HepG2 (cell line): Measurements from ENCODE around the gene PAPPA. TPM values are rescaled to one million over a fixed set of nuclear protein-coding genes. Genes with fewer than 3 reads are reported as not detected.

Experiments
- ATAC-seq: fragments of 200-7000 bp; cut with Tn5 transposase; 3 replicates; pipeline ENCODE4 v1.9.1; 2020; ENCODE audit warnings: mild to moderate bottlenecking, moderate library complexity
- BruUV-seq: library from RNA; stranded (reverse); fragments of 400-500 nt; replicated peaks from 2 replicates; lab custom pipeline; 2021; lab: Mats Ljungman, UMichigan
- CTCF ChIA-PET: fragments of 300-600 bp; formaldehyde crosslinking; extraction: SDS; loops from one replicate; lab custom pipeline; 2021; ENCODE audit warnings: low total read pairs, inconsistent platforms, low intra/inter-chr PET ratio; lab: Yijun Ruan, JAX
- POLR2A ChIA-PET: fragments of 350-600 bp; sonication (Branson Sonifier 250); formaldehyde crosslinking; loops from one replicate; lab custom pipeline; 2020; ENCODE audit warnings: antibody characterized with exemption, inconsistent platforms; lab: Yijun Ruan, JAX
- DNase-seq: peaks from one replicate; pipeline ENCODE4 v3.0.0-alpha.2; 2015; ENCODE audit warnings: low spot score
- FAIRE-seq: peaks from 3 replicates; lab custom pipeline; 2011; peaks lifted over from hg19 to GRCh38; lab: Jason Lieb, UNC
- H2AFZ ChIP-seq: one replicate; pipeline ENCODE4 v1.6.1; 2011; ENCODE audit warnings: low read length, inconsistent platforms
- H3K27ac ChIP-seq: fragments of 300-600 bp; 3 replicates; pipeline ENCODE4 v1.8.0; 2011; ENCODE audit warnings: mixed run types, mild to moderate bottlenecking, mixed read lengths, low read length, inconsistent platforms; ENCODE audit not compliant: insufficient read depth; ENCODE audit errors: extremely low read length
- H3K27me3 ChIP-seq, 2 experiments: fragments of 200-600 bp in 1 of 2; 2 replicates in 1 of 2; 3 replicates in 1 of 2; pipeline versions ENCODE4 v1.6.0 to v1.8.0; 2011; ENCODE audit warnings: low read length in 2 of 2, mild to moderate bottlenecking in 2 of 2, moderate library complexity in 2 of 2, inconsistent platforms in 1 of 2; ENCODE audit not compliant: insufficient read depth in 2 of 2, control insufficient read depth in 1 of 2
- H3K36me3 ChIP-seq, 2 experiments: fragments of 200-600 bp in 1 of 2; replicated peaks in 1 of 2; 2 replicates in 1 of 2; 3 replicates in 1 of 2; pipeline versions ENCODE4 v1.5.1 to v1.8.0; 2011; ENCODE audit warnings: low read length in 2 of 2, inconsistent platforms in 1 of 2; ENCODE audit not compliant: insufficient read depth in 2 of 2, control insufficient read depth in 1 of 2
- H3K4me1 ChIP-seq: 2 replicates; pipeline ENCODE4 v1.5.1; 2012; ENCODE audit warnings: low read length, inconsistent platforms; ENCODE audit not compliant: insufficient read depth
- H3K4me2 ChIP-seq: 2 replicates; pipeline ENCODE4 v1.6.0; 2011; ENCODE audit warnings: low read depth, low read length, inconsistent platforms
- H3K4me3 ChIP-seq, 3 experiments: fragments of 200-600 bp in 1 of 3; sonication (generic), shearing (Covaris generic) in 1 of 3; replicated peaks in 1 of 3; 2 replicates each; pipeline ENCODE4 v1.5.1; 2011 to 2016; ENCODE audit warnings: low read length in 3 of 3, inconsistent platforms in 2 of 3, low read depth in 2 of 3, mild to moderate bottlenecking in 2 of 3, control low read depth in 1 of 3, mixed read lengths in 1 of 3; ENCODE audit not compliant: insufficient read depth in 1 of 3
- H3K79me2 ChIP-seq: one replicate; pipeline ENCODE4 v1.6.1; 2011; ENCODE audit warnings: low read length, inconsistent platforms; ENCODE audit not compliant: insufficient read depth
- H3K9ac ChIP-seq: 2 replicates; pipeline ENCODE4 v1.6.0; 2011; ENCODE audit warnings: mild to moderate bottlenecking, low read depth, low read length, inconsistent platforms; ENCODE audit not compliant: insufficient read depth
- H3K9me3 ChIP-seq: 2 replicates; pipeline ENCODE4 v1.5.1; 2012; ENCODE audit warnings: mild to moderate bottlenecking, low read length
- H4K20me1 ChIP-seq: 2 replicates; pipeline ENCODE4 v1.6.0; 2011; ENCODE audit warnings: inconsistent platforms, mild to moderate bottlenecking, low read length, moderate library complexity; ENCODE audit not compliant: insufficient read depth
- ASH2L ChIP-seq: fragments of 300-600, 200-600 bp; sonication (generic); IDR thresholded peaks from 2 replicates; pipeline ENCODE4 v1.7.0; 2017; ENCODE audit warnings: low read depth, mild to moderate bottlenecking, moderate library complexity, mixed read lengths, low read length; ENCODE audit not compliant: insufficient read length
- GTF2F1 ChIP-seq: fragments of 150-350 bp; IDR thresholded peaks from 2 replicates; pipeline ENCODE4 v1.6.1; 2014; ENCODE audit warnings: low read length
- HBP1 ChIP-seq: IDR thresholded peaks from 2 replicates; pipeline ENCODE4 v1.6.1; 2016; ENCODE audit warnings: low read depth, control low read depth
- HNRNPLL ChIP-seq: fragments of 200-400 bp; formaldehyde crosslinking; IDR thresholded peaks from 2 replicates; pipeline ENCODE4 v1.6.1; 2017; ENCODE audit warnings: mild to moderate bottlenecking, low read depth, low read length; ENCODE audit not compliant: poor library complexity, severe bottlenecking
- JARID2 ChIP-seq: sonication (generic); formaldehyde crosslinking; IDR thresholded peaks from 2 replicates; pipeline ENCODE4 v1.8.1; 2023; ENCODE audit warnings: missing genetic modification reagents, inconsistent platforms; ENCODE audit not compliant: insufficient replicate concordance
- MEIS1 ChIP-seq: sonication (generic); formaldehyde crosslinking; IDR thresholded peaks from 2 replicates; pipeline ENCODE4 v1.9.0; 2021; ENCODE audit warnings: mild to moderate bottlenecking, missing genetic modification reagents, moderate library complexity, borderline replicate concordance
- MTF2 ChIP-seq: sonication (generic); formaldehyde crosslinking; IDR thresholded peaks from 2 replicates; pipeline ENCODE4 v1.5.0; 2020; ENCODE audit warnings: missing genetic modification reagents, borderline replicate concordance
- NCOA1 ChIP-seq: sonication (generic); formaldehyde crosslinking; IDR thresholded peaks from 2 replicates; pipeline ENCODE4 v1.9.0; 2021; ENCODE audit warnings: missing genetic modification reagents
- TCF7 ChIP-seq: sonication (generic); IDR thresholded peaks from 2 replicates; pipeline ENCODE4 v1.6.1; 2016; ENCODE audit warnings: antibody characterized with exemption, low read depth
- ZC3H13 ChIP-seq: sonication (generic); formaldehyde crosslinking; IDR thresholded peaks from 2 replicates; pipeline ENCODE4 v1.8.1; 2023; ENCODE audit warnings: mild to moderate bottlenecking, missing genetic modification reagents, moderate library complexity
- ZFP36L2 ChIP-seq: sonication (generic); formaldehyde crosslinking; IDR thresholded peaks from 2 replicates; pipeline ENCODE4 v1.4.0; 2020; ENCODE audit warnings: missing genetic modification reagents
- ZNF446 ChIP-seq: sonication (generic); formaldehyde crosslinking; IDR thresholded peaks from 2 replicates; pipeline ENCODE4 v1.5.0; 2020; ENCODE audit warnings: mild to moderate bottlenecking, missing genetic modification reagents
- ZNF652 ChIP-seq: IDR thresholded peaks from 2 replicates; pipeline ENCODE4 v1.6.1; 2016; ENCODE audit warnings: low read depth, borderline replicate concordance
- ZNF672 ChIP-seq: sonication (generic); formaldehyde crosslinking; IDR thresholded peaks from 2 replicates; pipeline ENCODE4 v1.8.1; 2022; ENCODE audit warnings: missing genetic modification reagents
- ZNF839 ChIP-seq: sonication (generic); formaldehyde crosslinking; IDR thresholded peaks from 2 replicates; pipeline ENCODE4 v1.4.0; 2020; ENCODE audit warnings: missing genetic modification reagents, mild to moderate bottlenecking, borderline replicate concordance
- ZSCAN30 ChIP-seq: sonication (generic); formaldehyde crosslinking; IDR thresholded peaks from 2 replicates; pipeline ENCODE4 v1.5.0; 2020; ENCODE audit warnings: mild to moderate bottlenecking, missing genetic modification reagents
- WGBS: methylation state at CpG from one replicate; pipeline ENCODE4 v1.1.6; 2017; ENCODE audit warnings: low lambda C conversion rate; 5-methylcytosine and 5-hydroxymethylcytosine counted together
- in situ Hi-C: cut with HindIII; loops from 2 replicates; pipeline ENCODE4 v1.10.0; 2017; ENCODE audit warnings: low pct_unique_long_range_greater_than_20kb; ENCODE audit not compliant: extremely low pct_ligation_motif_present
- intact Hi-C: fragments of 100-400 bp; cut with micrococcal nuclease; formaldehyde crosslinking; loops from one replicate; pipeline ENCODE4 v1.10.0; 2022; ENCODE audit not compliant: unreplicated experiment
- polyA plus RNA-seq, 8 experiments: library from polyadenylated mRNA; depleted of rRNA in 3 of 8; stranded (reverse) in 7 of 8; unstranded in 1 of 8; fragments of >200 nt; fragmentation: Illumina TruSeq in 4 of 8; extraction: Trizol in 4 of 8; gene quantifications; 2 replicates each; pipeline versions ENCODE4 v1.2.1 to v1.2.3, GENCODE V29; 2011 to 2016; ENCODE audit warnings: low read depth in 4 of 8, missing spikeins in 1 of 8, mixed read lengths in 1 of 8; ENCODE audit not compliant: insufficient read depth in 1 of 8
- total RNA-seq, 5 experiments: library from RNA; depleted of rRNA; stranded (reverse); fragments of >200 nt; fragmentation: Illumina TruSeq; extraction: Trizol; gene quantifications; 2 replicates each; pipeline ENCODE4 v1.2.3, GENCODE V29; 2016; ENCODE audit warnings: low read depth in 1 of 5
- TF ChIP-seq, protein P1 (sequence below): sonication (generic); formaldehyde crosslinking; conservative IDR thresholded peaks from 2 replicates; pipeline ENCODE4 v1.5.0; 2020; ENCODE audit warnings: missing genetic modification reagents

PAPPA gene
- total and polyA plus RNA-seq, 2 of the 13 experiments (the other 11 are each of a cell fraction or from before 2014, with no cell fraction given) = 0.09 to 0.11 TPM

- no peak overlapping the region for H3K27ac ChIP-seq
- no TSS peak for BruUV-seq
- H3K36me3 ChIP-seq = no peaks in the 10 kb centered on the region
- no peak for DNase-seq
- no peaks in the 10 kb centered on the region for H3K4me1 ChIP-seq
- H3K27me3 ChIP-seq = no peaks in the 10 kb centered on the region
- H3K4me3 ChIP-seq = no peak overlapping the region
- no peak overlapping the region for H2AFZ ChIP-seq
- no peak for ATAC-seq
- in situ Hi-C loops (no loop called here), intact Hi-C loops (no loop called here)
- no peak for FAIRE-seq
- ChIA-PET POLR2A (no interaction called here), CTCF (interaction anchor here (0.6 kb wide), 1 partner anchor 457 kb away, joined by 3 read pairs; no protein-coding TSS in a partner anchor)
- no peaks in the 10 kb centered on the region for H3K9me3 ChIP-seq
- no peak overlapping the region for H3K9ac ChIP-seq
- H3K79me2 ChIP-seq = no peaks in the 10 kb centered on the region
- no peak overlapping the region for H3K4me2 ChIP-seq
- TF ChIP-seq JARID2 (CRISPR knock-in tag) (no peak), NCOA1 (no peak), TCF7 (no peak)
- no peaks in the 10 kb centered on the region for H4K20me1 ChIP-seq
- 96% methylated on average over 2 of the region's 2 CpGs for WGBS
Observed at GRCh38 chr9:116409129-116409528, 255.5 kb downstream of the PAPPA start.

DNA sequence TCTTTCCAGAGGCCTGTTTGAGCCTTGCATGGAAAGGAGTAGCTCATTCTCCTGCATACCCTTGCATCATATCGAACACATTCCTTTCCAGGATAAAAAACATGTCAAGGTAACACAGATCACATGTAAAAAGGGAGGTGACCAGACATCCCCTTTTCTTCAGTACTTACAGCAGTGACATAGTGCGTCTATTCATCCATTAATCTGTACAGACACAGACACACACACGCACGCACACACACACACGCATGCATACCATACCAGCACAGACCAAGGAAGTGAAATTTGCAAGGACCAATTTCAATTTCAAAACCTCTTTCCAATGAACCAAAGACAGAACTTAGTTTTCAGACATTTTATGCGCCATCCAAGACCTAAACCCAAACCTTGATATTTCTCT, 256.0 kb downstream of the PAPPA start:
- in situ Hi-C loops = no loop called here
- BruUV-seq = no TSS peak

More for the DNA sequence above, 256.0 kb downstream of the PAPPA start:
- Histone ChIP-seq H3K4me2 (no peak overlapping the region), H3K27me3 (no peaks in the 10 kb centered on the region), H3K9ac (no peak overlapping the region), H3K9me3 (no peaks in the 10 kb centered on the region), H3K4me3 (no peak overlapping the region), H3K27ac (no peak overlapping the region), H2AFZ (no peak overlapping the region), H3K79me2 (no peaks in the 10 kb centered on the region), H4K20me1 (no peaks in the 10 kb centered on the region), H3K36me3 (no peaks in the 10 kb centered on the region), H3K4me1 (no peaks in the 10 kb centered on the region)
- FAIRE-seq (no peak), DNase-seq (no peak), ATAC-seq (no peak)
- CTCF ChIA-PET = no interaction called here
- POLR2A ChIA-PET = no interaction called here
- intact Hi-C loops = no loop called here
- 79% methylated on average over 6 of the region's 6 CpGs for WGBS
- TF ChIP-seq ZNF839 (no peak), ASH2L (no peak), ZNF672 (no peak), ZSCAN30 (no peak), HBP1 (CRISPR knock-in tag) (no peak), MEIS1 (CRISPR knock-in tag) (no peak), ZC3H13 (CRISPR knock-in tag) (no peak), ZNF446 (CRISPR knock-in tag) (no peak), ZNF652 (CRISPR knock-in tag) (no peak), ZFP36L2 (CRISPR knock-in tag) (no peak), HNRNPLL (no peak), GTF2F1 (no peak), MTF2 (no peak)
- TF ChIP-seq, protein P1, sequence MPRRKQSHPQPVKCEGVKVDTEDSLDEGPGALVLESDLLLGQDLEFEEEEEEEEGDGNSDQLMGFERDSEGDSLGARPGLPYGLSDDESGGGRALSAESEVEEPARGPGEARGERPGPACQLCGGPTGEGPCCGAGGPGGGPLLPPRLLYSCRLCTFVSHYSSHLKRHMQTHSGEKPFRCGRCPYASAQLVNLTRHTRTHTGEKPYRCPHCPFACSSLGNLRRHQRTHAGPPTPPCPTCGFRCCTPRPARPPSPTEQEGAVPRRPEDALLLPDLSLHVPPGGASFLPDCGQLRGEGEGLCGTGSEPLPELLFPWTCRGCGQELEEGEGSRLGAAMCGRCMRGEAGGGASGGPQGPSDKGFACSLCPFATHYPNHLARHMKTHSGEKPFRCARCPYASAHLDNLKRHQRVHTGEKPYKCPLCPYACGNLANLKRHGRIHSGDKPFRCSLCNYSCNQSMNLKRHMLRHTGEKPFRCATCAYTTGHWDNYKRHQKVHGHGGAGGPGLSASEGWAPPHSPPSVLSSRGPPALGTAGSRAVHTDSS (CRISPR knock-in tag) = no peak
